ENCODE results near the gene TP63. TPM values are rescaled to one million over a fixed set of nuclear protein-coding genes. Genes with fewer than 3 reads are reported as not detected.

Gene TP63
- polyA plus RNA-seq, 2 of the 4 experiments (the other 2 are of a cell fraction) = 1.5 to 5.4 TPM

- Histone ChIP-seq H3K4me3 (no peak overlapping the region), H3K9me3 (no peaks in the 10 kb centered on the region), H3K4me2 (no peak overlapping the region), H3K27ac (no peak overlapping the region), H3K4me1 (no peaks in the 10 kb centered on the region)
- ATAC-seq (no peak), DNase-seq (ENCODE audit: low read depth in 1 of 2, low spot score in 1 of 2) (no peak), FAIRE-seq (no peak)
- TF ChIP-seq HOXB5 (CRISPR knock-in tag; IDR thresholded peaks at IDR 0.05) = no peak
- TF ChIP-seq HEYL (CRISPR knock-in tag; IDR thresholded peaks at IDR 0.05) = no peak
- TF ChIP-seq BCL3 (IDR thresholded peaks at IDR 0.05) = no peak
- TF ChIP-seq MAX (IDR thresholded peaks at IDR 0.05) = no peak
- TF ChIP-seq PBX3 (IDR thresholded peaks at IDR 0.05) = no peak
- TF ChIP-seq KDM1A (IDR thresholded peaks at IDR 0.05; ENCODE audit: low read depth) = no peak
- TF ChIP-seq E2F6 (IDR thresholded peaks at IDR 0.05; ENCODE audit: borderline replicate concordance, low read depth) = no peak
- TF ChIP-seq HMGXB4 (CRISPR knock-in tag; IDR thresholded peaks at IDR 0.05; ENCODE audit: borderline replicate concordance) = no peak
- TF ChIP-seq POLR2AphosphoS2 (conservative IDR thresholded peaks at IDR 0.05; ENCODE audit: low read length) = no peak
- TF ChIP-seq GATA3 (IDR thresholded peaks at IDR 0.05; ENCODE audit: borderline replicate concordance) = no peak
- TF ChIP-seq CHD2 (IDR thresholded peaks at IDR 0.05; ENCODE audit: low read length, partially characterized antibody) = no peak
- TF ChIP-seq ATOH8 (CRISPR knock-in tag; IDR thresholded peaks at IDR 0.05; ENCODE audit: low read depth) = no peak
- no peak for TF ChIP-seq CEBPB (IDR thresholded peaks at IDR 0.05)
- TF ChIP-seq NPAS2 (CRISPR knock-in tag; IDR thresholded peaks at IDR 0.05; ENCODE audit: borderline replicate concordance) = no peak
- POLR2A ChIA-PET = no interaction called here
- CTCF ChIA-PET = no interaction called here
- WGBS (ENCODE audit: missing lambda C conversion rate) = 80% methylated on average over 3 of the region's 3 CpGs
Measured at GRCh38 chr3:189779166-189779565, 148.0 kb downstream of the TP63 start.

- TF ChIP-seq POLR2A (IDR thresholded peaks at IDR 0.05; ENCODE audit: low read length) = no peak
- no peak for TF ChIP-seq ZSCAN20 (CRISPR knock-in tag; IDR thresholded peaks at IDR 0.05)
- TF ChIP-seq FOXS1 (CRISPR knock-in tag; IDR thresholded peaks at IDR 0.05) = no peak
- no peak for TF ChIP-seq ZNF302 (CRISPR knock-in tag; IDR thresholded peaks at IDR 0.05)
- no peak for TF ChIP-seq FOSL2 (IDR thresholded peaks at IDR 0.05)
- TF ChIP-seq FOSL2 (CRISPR knock-in tag; IDR thresholded peaks at IDR 0.05) = no peak
- no peak for TF ChIP-seq GATA3 (IDR thresholded peaks at IDR 0.05; ENCODE audit: borderline replicate concordance)
- TF ChIP-seq SREBF2 (IDR thresholded peaks at IDR 0.05) = no peak
- Histone ChIP-seq H3K9me3 (no peaks in the 10 kb centered on the region), H3K27ac (no peak overlapping the region), H3K4me2 (no peak overlapping the region), H3K4me3 (no peak overlapping the region), H3K4me1 (no peaks in the 10 kb centered on the region)
- ATAC-seq = no peak
- ChIA-PET POLR2A (no interaction called here), CTCF (interaction anchor here (0.5 kb wide), 1 partner anchor 96 kb away, joined by 3 read pairs; no protein-coding TSS in a partner anchor)
- no peak for FAIRE-seq
- DNase-seq (ENCODE audit: low read depth in 1 of 2, low spot score in 1 of 2) = no peak
- 97% methylated on average over 6 of the region's 6 CpGs for WGBS (ENCODE audit: missing lambda C conversion rate)
Measured at GRCh38 chr3:189780546-189781270, 149.5 kb downstream of the TP63 start.

All from A549 (cell line).